Neural cell (in vitro differentiated cells): Measurements from ENCODE around the gene MCCC1. TPM values are rescaled to one million over a fixed set of nuclear protein-coding genes. Genes with fewer than 3 reads are reported as not detected.

ENCODE experiments used
- H2AFZ ChIP-seq: fragments of 200-600, 300-800 bp; sonication (generic), shearing (Covaris generic); 2 replicates; pipeline ENCODE4 v1.6.0; 2014; ENCODE audit warnings: low read depth, mild to moderate bottlenecking, antibody characterized with exemption, low read length, moderate library complexity
- H3F3A ChIP-seq: fragments of 200-600 bp; shearing (Covaris generic); 2 replicates; pipeline ENCODE4 v1.6.1; 2016; ENCODE audit warnings: mild to moderate bottlenecking, moderate library complexity, mixed read lengths, antibody characterized with exemption, low read length; ENCODE audit not compliant: insufficient read depth, poor library complexity, severe bottlenecking
- H3K27ac ChIP-seq: fragments of 200-600, 300-800 bp; sonication (generic), shearing (Covaris generic); 2 replicates; pipeline ENCODE4 v1.5.1; 2014; ENCODE audit warnings: mild to moderate bottlenecking, low read length, moderate library complexity
- H3K27me3 ChIP-seq: fragments of 300-800, 200-600 bp; sonication (generic), shearing (Covaris generic); 2 replicates; pipeline ENCODE4 v1.6.0; 2014; ENCODE audit warnings: mild to moderate bottlenecking, low read depth, low read length, moderate library complexity; ENCODE audit not compliant: insufficient read depth
- H3K36me3 ChIP-seq: fragments of 300-800, 200-600 bp; sonication (generic), shearing (Covaris generic); 2 replicates; pipeline ENCODE4 v1.5.1; 2014; ENCODE audit warnings: mild to moderate bottlenecking, antibody characterized with exemption, low read length, moderate library complexity; ENCODE audit not compliant: insufficient read depth
- H3K4me2 ChIP-seq: fragments of 300-800, 200-600 bp; sonication (generic), shearing (Covaris generic); 2 replicates; pipeline ENCODE4 v1.6.0; 2014; ENCODE audit warnings: mild to moderate bottlenecking, low read length
- H3K4me3 ChIP-seq: fragments of 300-800, 200-600 bp; sonication (generic), shearing (Covaris generic); 2 replicates; pipeline ENCODE4 v1.5.1; 2014; ENCODE audit warnings: mild to moderate bottlenecking, low read length, moderate library complexity
- H3K79me2 ChIP-seq: fragments of 200-600 bp; shearing (Covaris generic); replicated peaks from 2 replicates; pipeline ENCODE4 v1.6.0; 2014; ENCODE audit warnings: mild to moderate bottlenecking, low read length, moderate library complexity; ENCODE audit not compliant: insufficient read depth
- H3K9ac ChIP-seq: fragments of 300-800, 200-600 bp; sonication (generic), shearing (Covaris generic); 2 replicates; pipeline ENCODE4 v1.6.1; 2016; ENCODE audit warnings: mild to moderate bottlenecking, low read length, mixed read lengths
- H3K9me2 ChIP-seq: fragments of 200-600 bp; shearing (Covaris generic); 2 replicates; pipeline ENCODE4 v1.6.1; 2016; ENCODE audit warnings: mild to moderate bottlenecking, low read length, mixed read lengths; ENCODE audit not compliant: insufficient read depth
- H3K9me3 ChIP-seq: fragments of 200-600, 300-800 bp; sonication (generic), shearing (Covaris generic); 2 replicates; pipeline ENCODE4 v1.6.1; 2016; ENCODE audit warnings: mild to moderate bottlenecking, mixed run types, low read length, moderate library complexity, mixed read lengths
- H4K20me1 ChIP-seq: fragments of 200-600 bp; shearing (Covaris generic); 2 replicates; pipeline ENCODE4 v1.6.1; 2016; ENCODE audit warnings: mild to moderate bottlenecking, mixed run types; ENCODE audit not compliant: insufficient read depth
- CTCF ChIP-seq: fragments of 450-650 bp; IDR thresholded peaks from 2 replicates; pipeline ENCODE4 v1.5.1; 2014; ENCODE audit warnings: antibody characterized with exemption, mild to moderate bottlenecking, moderate library complexity; ENCODE audit not compliant: poor library complexity, severe bottlenecking
- EP300 ChIP-seq: fragments of 450-650 bp; conservative IDR thresholded peaks from 2 replicates; pipeline ENCODE4 v1.6.1; 2014; ENCODE audit warnings: antibody characterized with exemption, mild to moderate bottlenecking, moderate library complexity; ENCODE audit not compliant: poor library complexity, severe bottlenecking
- EZH2 ChIP-seq: fragments of 200-600, 300-800 bp; shearing (Covaris generic), sonication (generic); IDR thresholded peaks from 2 replicates; pipeline ENCODE4 v1.6.1; 2014; ENCODE audit warnings: antibody characterized with exemption, low read length, borderline replicate concordance, mild to moderate bottlenecking; ENCODE audit not compliant: insufficient read depth, poor library complexity, severe bottlenecking
- MXI1 ChIP-seq: fragments of 450-650 bp; conservative IDR thresholded peaks from 2 replicates; pipeline ENCODE4 v1.6.1; 2014; ENCODE audit warnings: antibody characterized with exemption, mild to moderate bottlenecking; ENCODE audit not compliant: poor library complexity, severe bottlenecking
- POLR2AphosphoS5 ChIP-seq: IDR thresholded peaks from 2 replicates; pipeline ENCODE4 v1.6.1; 2012
- RAD21 ChIP-seq: fragments of 450-650 bp; conservative IDR thresholded peaks from 2 replicates; pipeline ENCODE4 v1.6.1; 2014; ENCODE audit warnings: antibody characterized with exemption, mild to moderate bottlenecking, moderate library complexity
- REST ChIP-seq: IDR thresholded peaks from 2 replicates; pipeline ENCODE4 v1.6.1; 2012; ENCODE audit warnings: borderline replicate concordance
- SMC3 ChIP-seq: fragments of 450-650 bp; conservative IDR thresholded peaks from 2 replicates; pipeline ENCODE4 v1.6.1; 2014; ENCODE audit warnings: antibody characterized with exemption, mild to moderate bottlenecking, moderate library complexity; ENCODE audit not compliant: poor library complexity
- TAF1 ChIP-seq: IDR thresholded peaks from 2 replicates; pipeline ENCODE4 v1.6.1; 2012; ENCODE audit warnings: low read depth
- polyA plus RNA-seq: library from polyadenylated mRNA; depleted of rRNA; stranded (reverse); fragments of >200 nt; gene quantifications from 2 replicates; pipeline ENCODE4 v1.2.3, GENCODE V29; 2014

MCCC1 gene
- polyA plus RNA-seq, 1 donor from 2014 or later = 29.6 TPM

GRCh38 chr3:183134844-183135243 lies 35.5 kb upstream of the MCCC1 start:
- Histone ChIP-seq H4K20me1 (no peaks in the 10 kb centered on the region), H3F3A (no peaks in the 10 kb centered on the region), H3K9me2 (no peaks in the 10 kb centered on the region), H3K79me2 (no peaks in the 10 kb centered on the region), H3K4me3 (no peak overlapping the region), H3K9ac (no peak overlapping the region), H3K36me3 (no peaks in the 10 kb centered on the region), H3K4me2 (no peak overlapping the region), H2AFZ (no peak overlapping the region), H3K27ac (no peak overlapping the region), H3K27me3 (no peaks in the 10 kb centered on the region), H3K9me3 (no peaks in the 10 kb centered on the region)
- TF ChIP-seq REST (no peak), TAF1 (no peak), POLR2AphosphoS5 (no peak), SMC3 (no peak), EZH2 (no peak), EP300 (no peak), RAD21 (no peak), CTCF (no peak), MXI1 (no peak)

GRCh38 chr3:183132409-183132808 lies 33.1 kb upstream of the MCCC1 start:
- Histone ChIP-seq H2AFZ (no peak overlapping the region), H4K20me1 (no peaks in the 10 kb centered on the region), H3K36me3 (no peaks in the 10 kb centered on the region), H3K4me2 (no peak overlapping the region), H3K79me2 (no peaks in the 10 kb centered on the region), H3K9me2 (no peaks in the 10 kb centered on the region), H3K9me3 (no peaks in the 10 kb centered on the region), H3F3A (no peaks in the 10 kb centered on the region), H3K27me3 (no peaks in the 10 kb centered on the region), H3K4me3 (no peak overlapping the region), H3K27ac (no peak overlapping the region), H3K9ac (no peak overlapping the region)
- no peak for TF ChIP-seq EZH2
- no peak for TF ChIP-seq RAD21
- TF ChIP-seq TAF1 = no peak
- TF ChIP-seq MXI1 = no peak
- TF ChIP-seq POLR2AphosphoS5 = no peak
- TF ChIP-seq CTCF = no peak
- TF ChIP-seq EP300 = no peak
- TF ChIP-seq REST = no peak
- no peak for TF ChIP-seq SMC3
